Activated naive CD4-positive, alpha-beta T cell treated with Interleukin-2 at 50 U/mL for 16 hours (primary cell): ENCODE data around the gene SLC35G1.

Experiments
- DNase-seq: peaks from one replicate; pipeline ENCODE4 v3.0.0-alpha.2; 2020

SLC35G1 gene

GRCh38 chr10:93893646-93894515 is at the start of gene SLC35G1:
TSS of gene SLC35G1 (plus strand) at chr10:93893978. CDS start at chr10:93894034, 56 bp downstream.
- DNase-seq: peak; percentile 72

DNA sequence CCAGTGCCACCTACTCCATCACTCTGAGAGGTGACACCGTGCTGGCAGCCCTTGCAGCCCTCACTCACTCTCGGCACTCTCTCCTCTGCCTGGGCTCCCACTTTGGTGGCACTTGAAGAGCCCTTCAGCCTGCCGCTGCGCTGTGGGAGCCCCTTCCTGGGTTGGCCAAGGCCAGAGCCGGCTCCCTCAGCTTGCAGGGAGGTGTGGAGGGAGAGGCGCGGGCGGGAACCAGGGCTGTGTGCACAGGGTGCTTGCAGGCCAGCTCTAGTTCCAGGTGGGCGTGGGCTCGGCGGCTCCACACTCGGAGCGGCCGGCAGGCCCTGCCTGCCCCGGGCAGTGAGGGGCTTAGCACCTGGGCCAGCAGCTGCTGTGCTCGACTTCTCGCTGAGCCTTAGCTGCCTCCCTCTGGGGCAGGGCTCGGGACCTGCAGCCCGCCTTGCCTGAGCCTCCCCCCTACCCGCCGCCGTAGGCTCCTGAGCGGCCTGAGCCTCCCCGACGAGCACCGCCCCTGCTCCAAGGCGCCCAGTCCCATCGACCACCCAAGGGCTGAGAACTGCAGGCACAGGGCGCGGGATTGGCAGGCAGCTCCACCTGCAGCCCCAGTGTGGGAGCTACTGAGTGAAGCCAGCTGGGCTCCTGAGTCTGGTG is 48.7 kb upstream of the SLC35G1 start:
- DNase-seq: no peak

DNA sequence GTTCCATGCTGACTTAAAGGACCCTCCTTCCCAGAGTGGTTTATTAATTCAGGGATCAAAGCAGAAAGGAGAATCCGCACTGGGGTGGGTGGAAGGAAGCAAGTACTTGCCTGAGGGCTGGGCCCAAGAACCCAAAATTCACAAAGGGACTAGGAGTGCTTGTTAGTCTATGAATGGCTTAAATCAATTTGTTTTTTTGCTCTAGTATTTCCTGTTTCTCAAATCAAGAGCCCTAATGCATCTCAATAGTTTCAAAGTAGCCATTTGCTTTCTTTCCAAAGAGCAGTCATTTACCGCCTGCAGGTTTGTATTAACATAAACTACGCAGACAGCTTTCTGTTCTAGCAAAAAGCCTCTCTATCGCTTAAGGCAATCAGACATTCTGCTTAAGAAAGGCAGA is 44.2 kb upstream of the SLC35G1 start:
- no peak for DNase-seq

- DNase-seq: no peak
Measured at GRCh38 chr10:93850031-93851015, 43.5 kb upstream of the SLC35G1 start.

DNA sequence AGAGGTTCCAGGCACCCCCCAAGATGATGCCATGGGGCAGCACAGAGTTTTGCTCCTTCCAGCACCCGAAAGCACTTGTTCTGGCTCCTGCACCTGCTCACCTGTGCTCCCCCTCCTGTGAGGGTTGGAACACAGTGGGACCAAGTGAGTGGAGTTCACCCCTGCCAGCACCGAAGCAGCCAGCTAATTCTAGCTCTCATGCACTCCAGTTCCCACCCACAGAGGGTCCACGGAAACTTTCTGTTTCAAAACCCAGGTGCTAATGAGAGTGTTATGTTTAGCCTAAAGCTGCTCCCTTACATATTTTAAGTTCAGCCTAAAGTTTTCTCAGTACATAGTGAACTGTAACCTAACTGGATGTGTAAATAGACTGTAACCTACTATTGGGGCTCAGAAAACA is 42.6 kb upstream of the SLC35G1 start:
- DNase-seq: no peak

- no peak for DNase-seq
Measured at GRCh38 chr10:93852476-93853095, 41.2 kb upstream of the SLC35G1 start.

GRCh38 chr10:93854975-93855374 is 38.8 kb upstream of the SLC35G1 start:
- no peak for DNase-seq

GRCh38 chr10:93856349-93857145 is 37.2 kb upstream of the SLC35G1 start:
- DNase-seq: no peak

DNA sequence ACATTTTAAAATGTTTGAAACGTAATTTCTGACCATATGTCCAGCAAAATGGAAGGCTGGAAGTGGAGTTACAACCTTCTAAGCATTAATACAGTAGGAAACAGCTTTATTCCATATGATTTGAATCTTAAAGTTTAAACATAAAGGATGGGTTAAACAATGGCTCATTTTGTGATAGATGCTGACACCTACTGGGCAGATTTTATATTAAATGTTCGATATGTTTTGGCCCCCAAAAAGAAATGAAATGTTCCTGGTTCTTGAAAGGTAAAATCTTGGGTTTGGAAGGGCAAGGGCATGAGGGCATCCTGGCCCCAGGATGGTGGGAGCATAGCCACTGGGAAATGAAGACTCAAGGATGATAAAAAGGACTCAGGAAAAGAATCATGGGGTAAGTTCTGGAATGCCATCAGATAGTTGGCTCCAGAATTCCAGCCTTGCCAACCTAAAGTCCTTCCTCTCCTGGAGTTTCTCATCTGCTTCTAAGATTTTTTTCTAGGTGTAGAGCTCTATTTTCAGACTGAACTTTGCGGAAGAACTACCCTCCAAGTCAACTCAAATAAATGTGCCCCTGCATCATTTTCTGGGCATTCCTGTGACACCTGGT is 34.6 kb upstream of the SLC35G1 start:
- DNase-seq: no peak

- no peak for DNase-seq
Measured at GRCh38 chr10:93861825-93862224, 32.0 kb upstream of the SLC35G1 start.

GRCh38 chr10:93865794-93866425 is 27.9 kb upstream of the SLC35G1 start:
- DNase-seq: no peak

GRCh38 chr10:93867525-93867924 is 26.3 kb upstream of the SLC35G1 start:
- DNase-seq: no peak

GRCh38 chr10:93871671-93872204 is 22.0 kb upstream of the SLC35G1 start:
- no peak for DNase-seq

GRCh38 chr10:93872375-93873158 is 21.2 kb upstream of the SLC35G1 start:
- DNase-seq: no peak

- DNase-seq: no peak
Measured at GRCh38 chr10:93873420-93874115, 20.2 kb upstream of the SLC35G1 start.

GRCh38 chr10:93874309-93875031 is 19.3 kb upstream of the SLC35G1 start:
- DNase-seq: no peak

- DNase-seq: no peak
Measured at GRCh38 chr10:93875032-93875358, 18.8 kb upstream of the SLC35G1 start.

GRCh38 chr10:93876381-93876780 is 17.4 kb upstream of the SLC35G1 start:
- no peak for DNase-seq
